Measurements from ENCODE around the gene ITPRID1. TPM values are rescaled to one million over a fixed set of nuclear protein-coding genes. Genes with fewer than 3 reads are reported as not detected.
A peak's percentile ranks its signal among the peaks of the same experiment; 100 is the strongest.

Gene ITPRID1
- total RNA-seq, 6 donors from 2014 or later, result 0.10 to 0.30 (median 0.17) TPM; not detected in 3

- DNase-seq, result no peak
- TF ChIP-seq POLR2A (IDR thresholded peaks at IDR 0.05) (no peak), CTCF (IDR thresholded peaks at IDR 0.05) (no peak), EP300 (IDR thresholded peaks at IDR 0.05) (no peak), POLR2AphosphoS5 (IDR thresholded peaks at IDR 0.05) (no peak)
- Histone ChIP-seq H3K27me3 (no peaks in the 10 kb centered on the region), H3K27ac (no peak overlapping the region), H3K4me3 (no peak overlapping the region), H3K9me3 (no peaks in the 10 kb centered on the region), H3K4me1 (no peaks in the 10 kb centered on the region), H3K36me3 (no peaks in the 10 kb centered on the region)
- no peak for ATAC-seq (ENCODE audit: low FRiP score in 2 of 2)
- WGBS, 2 donors, result 71 to 73% methylated on average over 2 of the region's 2 CpGs
These were observed 1.7 kb upstream of the ITPRID1 start for GRCh38 chr7:31512166-31512565.

GRCh38 chr7:31516680-31517502 lies 3.0 kb downstream of the ITPRID1 start:
- ATAC-seq (ENCODE audit: low FRiP score in 2 of 2), result no peak
- Histone ChIP-seq H3K36me3 (no peaks in the 10 kb centered on the region), H3K27ac (no peak overlapping the region), H3K27me3 (no peaks in the 10 kb centered on the region), H3K9me3 (no peaks in the 10 kb centered on the region), H3K4me3 (no peak overlapping the region), H3K4me1 (no peaks in the 10 kb centered on the region)
- DNase-seq, result no peak
- WGBS, 2 donors, result 86 to 92% methylated on average over 16 of the region's 16 CpGs
- TF ChIP-seq EP300 (IDR thresholded peaks at IDR 0.05) (no peak), POLR2AphosphoS5 (IDR thresholded peaks at IDR 0.05) (no peak), POLR2A (IDR thresholded peaks at IDR 0.05) (no peak), CTCF (IDR thresholded peaks at IDR 0.05) (no peak)

GRCh38 chr7:31517513-31517912 lies 3.6 kb downstream of the ITPRID1 start:
- Histone ChIP-seq H3K4me1 (no peaks in the 10 kb centered on the region), H3K9me3 (no peaks in the 10 kb centered on the region), H3K27me3 (no peaks in the 10 kb centered on the region), H3K27ac (no peak overlapping the region), H3K36me3 (no peaks in the 10 kb centered on the region), H3K4me3 (no peak overlapping the region)
- DNase-seq (peak in 1 of 2 donors; percentile 75), ATAC-seq (ENCODE audit: low FRiP score in 2 of 2) (no peak)
- 93 to 96% methylated on average over 30 to 31 of the region's 31 CpGs for whole genome bisulfite sequencing, 2 donors
- TF ChIP-seq POLR2AphosphoS5 (IDR thresholded peaks at IDR 0.05) (no peak), CTCF (IDR thresholded peaks at IDR 0.05) (no peak), EP300 (IDR thresholded peaks at IDR 0.05) (no peak), POLR2A (IDR thresholded peaks at IDR 0.05) (no peak)

GRCh38 chr7:31518766-31519165 lies 4.9 kb downstream of the ITPRID1 start:
- Histone ChIP-seq H3K4me1 (no peaks in the 10 kb centered on the region), H3K27me3 (no peaks in the 10 kb centered on the region), H3K9me3 (no peaks in the 10 kb centered on the region), H3K4me3 (no peak overlapping the region), H3K36me3 (no peaks in the 10 kb centered on the region), H3K27ac (no peak overlapping the region)
- no peak for TF ChIP-seq CTCF (IDR thresholded peaks at IDR 0.05)
- 90 to 97% methylated on average over 4 of the region's 4 CpGs for WGBS, 2 donors
- no peak for DNase-seq
- no peak for ATAC-seq (ENCODE audit: low FRiP score in 2 of 2)

All from upper lobe of left lung (tissue), 6 donors.